ENCODE results near the gene PDE6A. TPM values are rescaled to one million over a fixed set of nuclear protein-coding genes. Genes with fewer than 3 reads are reported as not detected.
A peak's percentile ranks its signal among the peaks of the same experiment; 100 is the strongest.

Gene PDE6A
- total RNA-seq (2014; rRNA removed; shearing (Covaris generic)), result not detected in 2 replicates
- total RNA-seq (2022), result not detected in 2 replicates
- percentile 5 among the genes with signal in this experiment for Bru-seq, nascent RNA
- not detected for BruChase-seq, experiment 1, labeled RNA remaining after a 6-hour chase
- BruChase-seq, experiment 2, labeled RNA remaining after a 2-hour chase, result percentile 2 among the genes with signal in this experiment
- long read RNA-seq, result 0 reads

DNA sequence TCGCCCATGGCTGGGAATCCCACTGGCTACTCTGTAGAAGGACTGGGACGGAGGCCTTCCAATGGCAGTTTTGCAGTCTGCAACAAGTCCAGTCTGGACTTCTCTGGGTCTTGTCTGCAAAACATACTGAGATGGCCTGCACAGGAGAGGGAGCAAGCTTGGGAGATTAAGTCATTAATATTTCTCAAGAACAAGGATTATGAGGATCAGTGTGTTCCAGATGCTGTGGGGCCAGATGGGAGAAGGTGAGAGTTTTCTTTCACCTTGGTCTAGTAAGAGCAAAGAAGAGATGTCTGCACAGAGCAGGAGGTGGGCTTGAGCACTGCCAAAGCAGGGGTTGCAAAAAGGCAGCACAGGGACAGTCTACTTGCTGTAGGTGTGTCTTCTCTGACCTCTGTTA, at the start of gene PDE6A:
Gene PDE6A, minus strand, starts transcription at position 128 of the 400 bp plus-strand sequence. Its CDS starts 120 bp downstream, at position 8.
- no peaks in the 10 kb centered on the region for H3K79me2 ChIP-seq (ENCODE audit: insufficient read depth, low read depth, low read length)
- DNase-seq (ENCODE audit: low spot score), result no peak
- H3K36me3 ChIP-seq (ENCODE audit: insufficient read depth, low read length), result no peaks in the 10 kb centered on the region
- BruUV-seq (replicated peaks), result no TSS peak
- H3K27ac ChIP-seq (ENCODE audit: low read depth, low read length, poor library complexity, severe bottlenecking), result no peak within 1 kb of the TSS
- no peak within 1 kb of the TSS for H3K4me3 ChIP-seq (ENCODE audit: low read depth, low read length, poor library complexity, severe bottlenecking)
- no peaks in the 10 kb centered on the region for H3K4me1 ChIP-seq (ENCODE audit: insufficient read depth, low read length, poor library complexity, severe bottlenecking)
- H3K9me2 ChIP-seq (ENCODE audit: insufficient read depth, low read length), result no peaks in the 10 kb centered on the region
- H3K4me2 ChIP-seq (ENCODE audit: low read length), result no peak within 1 kb of the TSS
- TF ChIP-seq, protein P1, sequence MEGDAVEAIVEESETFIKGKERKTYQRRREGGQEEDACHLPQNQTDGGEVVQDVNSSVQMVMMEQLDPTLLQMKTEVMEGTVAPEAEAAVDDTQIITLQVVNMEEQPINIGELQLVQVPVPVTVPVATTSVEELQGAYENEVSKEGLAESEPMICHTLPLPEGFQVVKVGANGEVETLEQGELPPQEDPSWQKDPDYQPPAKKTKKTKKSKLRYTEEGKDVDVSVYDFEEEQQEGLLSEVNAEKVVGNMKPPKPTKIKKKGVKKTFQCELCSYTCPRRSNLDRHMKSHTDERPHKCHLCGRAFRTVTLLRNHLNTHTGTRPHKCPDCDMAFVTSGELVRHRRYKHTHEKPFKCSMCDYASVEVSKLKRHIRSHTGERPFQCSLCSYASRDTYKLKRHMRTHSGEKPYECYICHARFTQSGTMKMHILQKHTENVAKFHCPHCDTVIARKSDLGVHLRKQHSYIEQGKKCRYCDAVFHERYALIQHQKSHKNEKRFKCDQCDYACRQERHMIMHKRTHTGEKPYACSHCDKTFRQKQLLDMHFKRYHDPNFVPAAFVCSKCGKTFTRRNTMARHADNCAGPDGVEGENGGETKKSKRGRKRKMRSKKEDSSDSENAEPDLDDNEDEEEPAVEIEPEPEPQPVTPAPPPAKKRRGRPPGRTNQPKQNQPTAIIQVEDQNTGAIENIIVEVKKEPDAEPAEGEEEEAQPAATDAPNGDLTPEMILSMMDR (conservative IDR thresholded peaks at IDR 0.05; ENCODE audit: low read length), result no peak
- TF ChIP-seq EZH2phosphoT487 (IDR thresholded peaks at IDR 0.05; ENCODE audit: borderline replicate concordance, low read depth, low read length), result no peak
- no peaks in the 10 kb centered on the region; the same call in 1 of the 2 replicates for H4K20me1 ChIP-seq (ENCODE audit: insufficient read depth, low read length)
- ChIA-PET POLR2A (interaction anchor here (0.6 kb wide), 2 partner anchors 50 to 241 kb away, joined by 3 read pairs; no protein-coding TSS in a partner anchor), CTCF (ENCODE audit: unreplicated experiment) (no interaction called here)
- no peak within 1 kb of the TSS for H2AFZ ChIP-seq (ENCODE audit: low read length)
- no peaks in the 10 kb centered on the region for H3K9me3 ChIP-seq (ENCODE audit: low read length)
- intact Hi-C loops (cut with micrococcal nuclease; ENCODE audit: unreplicated experiment), result no loop called here

GRCh38 chr5:149993471-149993870, 48.9 kb upstream of the PDE6A start:
- no peak for DNase-seq (ENCODE audit: low spot score)
- Histone ChIP-seq H3K4me2 (ENCODE audit: low read length) (no peak overlapping the region), H2AFZ (ENCODE audit: low read length) (no peak overlapping the region), H3K36me3 (ENCODE audit: insufficient read depth, low read length) (no peaks in the 10 kb centered on the region), H3K4me3 (ENCODE audit: low read depth, low read length, poor library complexity, severe bottlenecking) (no peak overlapping the region), H3K4me1 (ENCODE audit: insufficient read depth, low read length, poor library complexity, severe bottlenecking) (no peaks in the 10 kb centered on the region), H3K27ac (ENCODE audit: low read depth, low read length, poor library complexity, severe bottlenecking) (no peak overlapping the region), H3K9me2 (ENCODE audit: insufficient read depth, low read length) (no peaks in the 10 kb centered on the region), H3K9me3 (ENCODE audit: low read length) (no peaks in the 10 kb centered on the region), H4K20me1 (ENCODE audit: insufficient read depth, low read length) (no peaks in the 10 kb centered on the region), H3K79me2 (ENCODE audit: insufficient read depth, low read depth, low read length) (no peaks in the 10 kb centered on the region)
- BruUV-seq (replicated peaks), result no TSS peak
- intact Hi-C loops (cut with micrococcal nuclease; ENCODE audit: unreplicated experiment), result loop anchor here (5.0 kb wide), 1 partner anchor 141 kb away; no protein-coding TSS in a partner anchor
- CTCF ChIA-PET (ENCODE audit: unreplicated experiment), result no interaction called here
- TF ChIP-seq, protein P1 (conservative IDR thresholded peaks at IDR 0.05; ENCODE audit: low read length), result no peak
- TF ChIP-seq EZH2phosphoT487 (IDR thresholded peaks at IDR 0.05; ENCODE audit: borderline replicate concordance, low read depth, low read length), result no peak
- POLR2A ChIA-PET, result interaction anchor here (0.7 to 1.4 kb wide), 5 partner anchors 10 to 1256 kb away, joined by 3 read pairs; no protein-coding TSS in a partner anchor

Data from OCI-LY7 (cell line).